ENCODE data around the gene TM2D1.
"Not testable (repeated sequence)": the region's sequence is repeated elsewhere in the genome, so short reads cannot be mapped to it uniquely, and the experiment has no call there.

TM2D1 gene

GRCh38 chr1:61718996-61719663, 5.8 kb downstream of the TM2D1 start:
- Histone ChIP-seq H3K4me1 (ENCODE audit: control insufficient read depth in 5 of 5, insufficient read depth in 5 of 5, low read length in 5 of 5) (peaks cover 0 to 13% (median 6%) of the 10 kb centered on the region in 5 donors), H3K36me3 (ENCODE audit: control insufficient read depth in 5 of 5, insufficient read depth in 5 of 5, low read length in 5 of 5) (peaks cover 0 to 13% (median 4%) of the 10 kb centered on the region in 5 donors)
- H3K4me3 ChIP-seq (ENCODE audit: low read depth in 1 of 5, low read length in 5 of 5); H3K9ac ChIP-seq (ENCODE audit: low read length in 5 of 5); H3K9me3 ChIP-seq (ENCODE audit: control insufficient read depth in 5 of 5, low read length in 5 of 5); H3K27me3 ChIP-seq (ENCODE audit: control insufficient read depth in 5 of 5, insufficient read depth in 4 of 5, low read length in 5 of 5); H3K27ac ChIP-seq (ENCODE audit: low read depth, low read length): not testable (repeated sequence)

GRCh38 chr1:61711969-61712368, 13.0 kb downstream of the TM2D1 start:
- no peaks in the 10 kb centered on the region for H3K4me1 ChIP-seq (ENCODE audit: control insufficient read depth in 5 of 5, insufficient read depth in 5 of 5, low read length in 5 of 5)
- H3K27ac ChIP-seq (ENCODE audit: low read depth, low read length), result no peak overlapping the region
- no peaks in the 10 kb centered on the region for H3K9me3 ChIP-seq (ENCODE audit: control insufficient read depth in 5 of 5, low read length in 5 of 5)
- no peaks in the 10 kb centered on the region for H3K27me3 ChIP-seq (ENCODE audit: control insufficient read depth in 5 of 5, insufficient read depth in 4 of 5, low read length in 5 of 5)
- H3K36me3 ChIP-seq (ENCODE audit: control insufficient read depth in 5 of 5, insufficient read depth in 5 of 5, low read length in 5 of 5), result peaks cover 16 to 21% (median 20%) of the 10 kb centered on the region in 5 donors
- no peak overlapping the region for H3K4me3 ChIP-seq (ENCODE audit: low read depth in 1 of 5, low read length in 5 of 5)
- no peak overlapping the region for H3K9ac ChIP-seq (ENCODE audit: low read length in 5 of 5)

GRCh38 chr1:61711257-61711656, 13.7 kb downstream of the TM2D1 start:
- H3K4me3 ChIP-seq (ENCODE audit: low read depth in 1 of 5, low read length in 5 of 5); H3K27me3 ChIP-seq (ENCODE audit: control insufficient read depth in 5 of 5, insufficient read depth in 4 of 5, low read length in 5 of 5); H3K4me1 ChIP-seq (ENCODE audit: control insufficient read depth in 5 of 5, insufficient read depth in 5 of 5, low read length in 5 of 5); H3K9ac ChIP-seq (ENCODE audit: low read length in 5 of 5); H3K9me3 ChIP-seq (ENCODE audit: control insufficient read depth in 5 of 5, low read length in 5 of 5); H3K27ac ChIP-seq (ENCODE audit: low read depth, low read length): not testable (repeated sequence)
- peaks cover 16 to 26% (median 26%) of the 10 kb centered on the region in 5 donors for H3K36me3 ChIP-seq (ENCODE audit: control insufficient read depth in 5 of 5, insufficient read depth in 5 of 5, low read length in 5 of 5)

- no peak overlapping the region for H3K27ac ChIP-seq (ENCODE audit: low read depth, low read length)
- H3K27me3 ChIP-seq (ENCODE audit: control insufficient read depth in 5 of 5, insufficient read depth in 4 of 5, low read length in 5 of 5), result no peaks in the 10 kb centered on the region
- H3K4me3 ChIP-seq (ENCODE audit: low read depth in 1 of 5, low read length in 5 of 5), result no peak overlapping the region
- peaks cover 18 to 38% (median 33%) of the 10 kb centered on the region in 5 donors for H3K36me3 ChIP-seq (ENCODE audit: control insufficient read depth in 5 of 5, insufficient read depth in 5 of 5, low read length in 5 of 5)
- no peaks in the 10 kb centered on the region for H3K9me3 ChIP-seq (ENCODE audit: control insufficient read depth in 5 of 5, low read length in 5 of 5)
- H3K4me1 ChIP-seq (ENCODE audit: control insufficient read depth in 5 of 5, insufficient read depth in 5 of 5, low read length in 5 of 5), result no peaks in the 10 kb centered on the region
- H3K9ac ChIP-seq (ENCODE audit: low read length in 5 of 5), result no peak overlapping the region
Measured at GRCh38 chr1:61709908-61710289, 15.0 kb downstream of the TM2D1 start.

- no peak overlapping the region for H3K9ac ChIP-seq (ENCODE audit: low read length in 5 of 5)
- H3K4me1 ChIP-seq (ENCODE audit: control insufficient read depth in 5 of 5, insufficient read depth in 5 of 5, low read length in 5 of 5), result no peaks in the 10 kb centered on the region
- no peaks in the 10 kb centered on the region for H3K27me3 ChIP-seq (ENCODE audit: control insufficient read depth in 5 of 5, insufficient read depth in 4 of 5, low read length in 5 of 5)
- H3K27ac ChIP-seq (ENCODE audit: low read depth, low read length), result no peak overlapping the region
- H3K9me3 ChIP-seq (ENCODE audit: control insufficient read depth in 5 of 5, low read length in 5 of 5), result no peaks in the 10 kb centered on the region
- H3K4me3 ChIP-seq (ENCODE audit: low read depth in 1 of 5, low read length in 5 of 5), result no peak overlapping the region
- H3K36me3 ChIP-seq (ENCODE audit: control insufficient read depth in 5 of 5, insufficient read depth in 5 of 5, low read length in 5 of 5), result peaks cover 18 to 39% (median 35%) of the 10 kb centered on the region in 5 donors
Measured at GRCh38 chr1:61708953-61709907, 15.7 kb downstream of the TM2D1 start.

- Histone ChIP-seq H3K9ac (ENCODE audit: low read length in 5 of 5) (no peak overlapping the region), H3K27ac (ENCODE audit: low read depth, low read length) (no peak overlapping the region), H3K27me3 (ENCODE audit: control insufficient read depth in 5 of 5, insufficient read depth in 4 of 5, low read length in 5 of 5) (no peaks in the 10 kb centered on the region), H3K4me3 (ENCODE audit: low read depth in 1 of 5, low read length in 5 of 5) (no peak overlapping the region), H3K36me3 (ENCODE audit: control insufficient read depth in 5 of 5, insufficient read depth in 5 of 5, low read length in 5 of 5) (peaks cover 25 to 57% (median 34%) of the 10 kb centered on the region in 5 donors), H3K9me3 (ENCODE audit: control insufficient read depth in 5 of 5, low read length in 5 of 5) (no peaks in the 10 kb centered on the region), H3K4me1 (ENCODE audit: control insufficient read depth in 5 of 5, insufficient read depth in 5 of 5, low read length in 5 of 5) (no peaks in the 10 kb centered on the region)
Measured at GRCh38 chr1:61699911-61700851, 24.8 kb downstream of the TM2D1 start.

GRCh38 chr1:61692155-61692800, 32.7 kb downstream of the TM2D1 start:
- no peaks in the 10 kb centered on the region for H3K27me3 ChIP-seq (ENCODE audit: control insufficient read depth in 5 of 5, insufficient read depth in 4 of 5, low read length in 5 of 5)
- H3K36me3 ChIP-seq (ENCODE audit: control insufficient read depth in 5 of 5, insufficient read depth in 5 of 5, low read length in 5 of 5), result peaks cover 0 to 17% (median 11%) of the 10 kb centered on the region in 5 donors
- H3K9ac ChIP-seq (ENCODE audit: low read length in 5 of 5), result no peak overlapping the region
- no peak overlapping the region for H3K4me3 ChIP-seq (ENCODE audit: low read depth in 1 of 5, low read length in 5 of 5)
- H3K4me1 ChIP-seq (ENCODE audit: control insufficient read depth in 5 of 5, insufficient read depth in 5 of 5, low read length in 5 of 5), result no peaks in the 10 kb centered on the region
- H3K27ac ChIP-seq (ENCODE audit: low read depth, low read length), result no peak overlapping the region
- H3K9me3 ChIP-seq (ENCODE audit: control insufficient read depth in 5 of 5, low read length in 5 of 5), result no peaks in the 10 kb centered on the region

GRCh38 chr1:61687901-61688300, 37.0 kb downstream of the TM2D1 start:
- Histone ChIP-seq H3K9ac (ENCODE audit: low read length in 5 of 5) (no peak overlapping the region), H3K4me1 (ENCODE audit: control insufficient read depth in 5 of 5, insufficient read depth in 5 of 5, low read length in 5 of 5) (no peaks in the 10 kb centered on the region), H3K4me3 (ENCODE audit: low read depth in 1 of 5, low read length in 5 of 5) (no peak overlapping the region), H3K27ac (ENCODE audit: low read depth, low read length) (no peak overlapping the region), H3K27me3 (ENCODE audit: control insufficient read depth in 5 of 5, insufficient read depth in 4 of 5, low read length in 5 of 5) (no peaks in the 10 kb centered on the region), H3K36me3 (ENCODE audit: control insufficient read depth in 5 of 5, insufficient read depth in 5 of 5, low read length in 5 of 5) (peaks cover 6 to 22% (median 10%) of the 10 kb centered on the region in 5 donors), H3K9me3 (ENCODE audit: control insufficient read depth in 5 of 5, low read length in 5 of 5) (no peaks in the 10 kb centered on the region)

- no peaks in the 10 kb centered on the region for H3K9me3 ChIP-seq (ENCODE audit: control insufficient read depth in 5 of 5, low read length in 5 of 5)
- H3K36me3 ChIP-seq (ENCODE audit: control insufficient read depth in 5 of 5, insufficient read depth in 5 of 5, low read length in 5 of 5), result peaks cover 12 to 40% (median 26%) of the 10 kb centered on the region in 5 donors
- no peak overlapping the region for H3K27ac ChIP-seq (ENCODE audit: low read depth, low read length)
Measured at GRCh38 chr1:61682891-61683290, 42.0 kb downstream of the TM2D1 start.

More at GRCh38 chr1:61682891-61683290, 42.0 kb downstream of the TM2D1 start:
- Histone ChIP-seq H3K27me3 (ENCODE audit: control insufficient read depth in 5 of 5, insufficient read depth in 4 of 5, low read length in 5 of 5) (no peaks in the 10 kb centered on the region), H3K9ac (ENCODE audit: low read length in 5 of 5) (no peak overlapping the region), H3K4me1 (ENCODE audit: control insufficient read depth in 5 of 5, insufficient read depth in 5 of 5, low read length in 5 of 5) (no peaks in the 10 kb centered on the region), H3K4me3 (ENCODE audit: low read depth in 1 of 5, low read length in 5 of 5) (no peak overlapping the region)
